SK-N-SH (cell line): ENCODE data around the gene MMP19. TPM values are rescaled to one million over a fixed set of nuclear protein-coding genes. Genes with fewer than 3 reads are reported as not detected.

Experiments used
- CTCF ChIA-PET: fragments of 300-600, 350-600 bp; formaldehyde crosslinking; extraction: SDS; loops from one replicate; lab custom pipeline; 2021; lab: Yijun Ruan, JAX
- POLR2A ChIA-PET: fragments of 350-600 bp; sonication (Branson Sonifier 250); formaldehyde crosslinking; extraction: SDS; loops from one replicate; lab custom pipeline; 2020; ENCODE audit warnings: antibody characterized with exemption, inconsistent platforms; lab: Yijun Ruan, JAX
- DNase-seq: peaks from one replicate; pipeline ENCODE4 v3.0.0; 2012
- H2AFZ ChIP-seq: fragments of 200-600 bp; sonication (generic); 2 replicates; pipeline ENCODE4 v1.8.1; 2016; ENCODE audit warnings: antibody characterized with exemption, mild to moderate bottlenecking, low read depth
- H3F3A ChIP-seq: fragments of 200-600 bp; sonication (generic); replicated peaks from 2 replicates; pipeline ENCODE3; 2016; ENCODE audit warnings: antibody characterized with exemption, mild to moderate bottlenecking; ENCODE audit not compliant: insufficient read depth
- H3K27ac ChIP-seq, 2 experiments: fragments of 200-500 bp in 1 of 2; fragments of 200-600 bp in 1 of 2; sonication (Bioruptor generic) in 1 of 2; sonication (generic), shearing (Covaris generic) in 1 of 2; 2 replicates each; pipeline versions ENCODE4 v1.5.1 to v1.6.1; 2014 to 2016; ENCODE audit warnings: low read depth in 2 of 2, inconsistent platforms in 1 of 2, low read length in 1 of 2, mild to moderate bottlenecking in 1 of 2, mixed read lengths in 1 of 2
- H3K27me3 ChIP-seq: fragments of 200-600 bp; sonication (generic), shearing (Covaris generic); 2 replicates; pipeline ENCODE4 v1.6.1; 2016; ENCODE audit warnings: mixed run types; ENCODE audit not compliant: insufficient read depth
- H3K36me3 ChIP-seq, 2 experiments: fragments of 200-500 bp in 1 of 2; fragments of 200-600 bp in 1 of 2; sonication (Bioruptor generic) in 1 of 2; sonication (generic) in 1 of 2; replicated peaks in 1 of 2; 2 replicates each; pipeline versions ENCODE3 to v1.5.1; 2014 to 2016; ENCODE audit warnings: low read length in 1 of 2, mild to moderate bottlenecking in 1 of 2; ENCODE audit not compliant: insufficient read depth in 2 of 2, control insufficient read depth in 1 of 2
- H3K4me1 ChIP-seq, 2 experiments: fragments of 200-500 bp in 1 of 2; fragments of 200-600 bp in 1 of 2; sonication (Bioruptor generic) in 1 of 2; sonication (generic), shearing (Covaris generic) in 1 of 2; 2 replicates each; pipeline versions ENCODE4 v1.5.1 to v1.6.1; 2014 to 2016; ENCODE audit warnings: low read depth in 1 of 2, low read length in 1 of 2, mixed run types in 1 of 2; ENCODE audit not compliant: insufficient read depth in 2 of 2, control insufficient read depth in 1 of 2
- H3K4me2 ChIP-seq: fragments of 200-600 bp; sonication (generic), shearing (Covaris generic); 2 replicates; pipeline ENCODE4 v1.6.1; 2017; ENCODE audit warnings: mixed run types
- H3K4me3 ChIP-seq, 2 experiments: fragments of 200-500 bp in 1 of 2; fragments of 200-600 bp in 1 of 2; sonication (Bioruptor generic) in 1 of 2; sonication (generic), shearing (Covaris generic) in 1 of 2; 2 replicates each; pipeline versions ENCODE4 v1.5.1 to v1.8.1; 2014 to 2016; ENCODE audit warnings: low read depth in 2 of 2, inconsistent platforms in 1 of 2, low read length in 1 of 2, mild to moderate bottlenecking in 1 of 2, mixed read lengths in 1 of 2, moderate library complexity in 1 of 2
- H3K79me2 ChIP-seq: fragments of 200-600 bp; sonication (generic); 2 replicates; pipeline ENCODE4 v1.8.1; 2017; ENCODE audit warnings: mild to moderate bottlenecking; ENCODE audit not compliant: insufficient read depth
- H3K9ac ChIP-seq: fragments of 200-600 bp; sonication (generic); 2 replicates; pipeline ENCODE4 v1.6.1; 2017; ENCODE audit warnings: mixed run types
- H3K9me2 ChIP-seq: fragments of 200-600 bp; sonication (generic); 2 replicates; pipeline ENCODE4 v1.6.1; 2017; ENCODE audit warnings: mixed run types
- H3K9me3 ChIP-seq: fragments of 200-600 bp; sonication (generic); 2 replicates; pipeline ENCODE4 v1.6.1; 2017; ENCODE audit warnings: mixed run types, mild to moderate bottlenecking, moderate library complexity
- H4K20me1 ChIP-seq: fragments of 200-600 bp; sonication (generic); 2 replicates; pipeline ENCODE4 v1.6.1; 2017; ENCODE audit warnings: mild to moderate bottlenecking, mixed run types; ENCODE audit not compliant: insufficient read depth
- ELF1 ChIP-seq: IDR thresholded peaks from 2 replicates; pipeline ENCODE4 v1.4.0; 2012
- EP300 ChIP-seq, 2 experiments: IDR thresholded peaks; 2 replicates each; pipeline versions ENCODE4 v1.4.0 to v1.6.1; 2012; ENCODE audit warnings: borderline replicate concordance in 1 of 2, low read depth in 1 of 2, low read length in 1 of 2
- EZH2phosphoT487 ChIP-seq: fragments of 200-600 bp; sonication (generic); IDR thresholded peaks from 2 replicates; pipeline ENCODE4 v1.6.1; 2017; ENCODE audit warnings: low read depth, mixed run types, mild to moderate bottlenecking, antibody characterized with exemption, moderate library complexity, borderline replicate concordance
- FOXM1 ChIP-seq: IDR thresholded peaks from 2 replicates; pipeline ENCODE4 v1.4.0; 2012; ENCODE audit warnings: low read depth, mild to moderate bottlenecking
- GABPA ChIP-seq: IDR thresholded peaks from 2 replicates; pipeline ENCODE4 v1.4.0; 2012; ENCODE audit warnings: low read depth, mild to moderate bottlenecking
- GATA2 ChIP-seq: sonication (generic); formaldehyde crosslinking; IDR thresholded peaks from 2 replicates; pipeline ENCODE4 v1.5.0; 2020; ENCODE audit warnings: mild to moderate bottlenecking, missing genetic modification reagents
- NRF1 ChIP-seq: IDR thresholded peaks from 2 replicates; pipeline ENCODE4 v1.6.1; 2012; ENCODE audit warnings: low read depth, mild to moderate bottlenecking, low read length
- POLR2AphosphoS5 ChIP-seq: IDR thresholded peaks from 2 replicates; pipeline ENCODE4 v1.6.1; 2012; ENCODE audit warnings: low read depth, low read length
- RFX5 ChIP-seq: IDR thresholded peaks from 2 replicates; pipeline ENCODE4 v1.6.1; 2012; ENCODE audit warnings: mild to moderate bottlenecking, improper control_type of control experiment, low read length
- SMC3 ChIP-seq: IDR thresholded peaks from 2 replicates; pipeline ENCODE4 v1.6.1; 2012; ENCODE audit warnings: low read depth, low read length, improper control_type of control experiment
- TAF1 ChIP-seq: IDR thresholded peaks from 2 replicates; pipeline ENCODE4 v1.6.1; 2012; ENCODE audit warnings: low read depth, mild to moderate bottlenecking, low read length, moderate library complexity, borderline replicate concordance
- TEAD4 ChIP-seq: IDR thresholded peaks from 2 replicates; pipeline ENCODE4 v1.4.0; 2012; ENCODE audit warnings: mild to moderate bottlenecking, borderline replicate concordance; ENCODE audit not compliant: insufficient read depth
- WGBS: methylation state at CpG from one replicate; pipeline ENCODE4 v1.1.6; 2017; ENCODE audit warnings: low lambda C conversion rate; 5-methylcytosine and 5-hydroxymethylcytosine counted together
- polyA plus RNA-seq, 3 experiments: library from polyadenylated mRNA; depleted of rRNA; stranded (reverse); fragments of >200 nt; gene quantifications; 2 replicates each; pipeline ENCODE4 v1.2.3, GENCODE V29; 2012
- TF ChIP-seq, protein P1 (sequence below): IDR thresholded peaks from 2 replicates; pipeline ENCODE4; 2012
- TF ChIP-seq, protein P2 (sequence below): IDR thresholded peaks from 2 replicates; pipeline ENCODE4 v1.4.0; 2012; ENCODE audit warnings: low read depth
- TF ChIP-seq, protein P3 (sequence below): fragments of 200-600 bp; sonication (generic); IDR thresholded peaks from 2 replicates; pipeline ENCODE4 v1.6.1; 2017; ENCODE audit warnings: antibody characterized with exemption, mild to moderate bottlenecking, moderate library complexity
- TF ChIP-seq, protein P4 (sequence below): IDR thresholded peaks from 2 replicates; pipeline ENCODE4 v1.6.1; 2012; ENCODE audit warnings: mild to moderate bottlenecking, low read depth, low read length, moderate library complexity
- TF ChIP-seq, protein P5 (sequence below): fragments of 150-350 bp; IDR thresholded peaks from 2 replicates; pipeline ENCODE4 v1.6.1; 2017; ENCODE audit warnings: antibody characterized with exemption, low read length, low read depth, borderline replicate concordance
- TF ChIP-seq, protein P6 (sequence below): IDR thresholded peaks from 2 replicates; pipeline ENCODE4 v1.4.0; 2012; ENCODE audit warnings: low read depth, borderline replicate concordance
- TF ChIP-seq, protein P7 (sequence below): IDR thresholded peaks from 2 replicates; pipeline ENCODE4 v1.4.0; 2012; ENCODE audit warnings: low read depth, borderline replicate concordance

Gene MMP19
- polyA plus RNA-seq, 1 of the 3 experiments (the other 2 are of a cell fraction), result 5.7 TPM

DNA sequence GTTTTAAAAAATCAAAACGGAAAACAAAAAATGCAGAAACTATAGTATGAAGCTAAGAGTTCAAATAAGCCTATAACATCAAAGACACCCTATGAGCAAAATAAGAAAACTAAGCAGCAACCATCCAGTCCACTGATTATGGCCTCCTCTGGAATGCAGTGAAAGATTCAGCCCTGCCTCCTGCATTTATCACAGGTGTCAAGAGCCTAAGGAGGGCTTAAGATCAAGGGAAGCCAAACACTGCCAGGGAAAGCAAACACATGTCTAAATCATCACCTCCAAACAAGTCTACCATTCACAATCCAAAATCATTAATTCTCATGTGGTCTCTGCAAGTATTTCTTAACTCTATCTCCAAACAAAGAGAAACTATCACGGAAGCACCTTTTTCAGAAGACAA lies 53.6 kb downstream of the MMP19 start:
- Histone ChIP-seq H3K36me3 (peaks cover 55 to 92% of the 10 kb centered on the region in 2 experiments), H3K4me1 (no peaks in the 10 kb centered on the region), H2AFZ (no peak overlapping the region)
- TF ChIP-seq EZH2phosphoT487 (no peak), FOXM1 (no peak), POLR2AphosphoS5 (no peak), GABPA (no peak), TEAD4 (no peak), RFX5 (no peak), GATA2 (CRISPR knock-in tag) (no peak), EP300 (IDR thresholded peaks at IDR 0.05; ENCODE audit: borderline replicate concordance in 1 of 2, low read depth in 1 of 2, low read length in 1 of 2) (no peak), ELF1 (no peak), SMC3 (no peak), NRF1 (no peak), TAF1 (no peak)
- TF ChIP-seq, protein P1, sequence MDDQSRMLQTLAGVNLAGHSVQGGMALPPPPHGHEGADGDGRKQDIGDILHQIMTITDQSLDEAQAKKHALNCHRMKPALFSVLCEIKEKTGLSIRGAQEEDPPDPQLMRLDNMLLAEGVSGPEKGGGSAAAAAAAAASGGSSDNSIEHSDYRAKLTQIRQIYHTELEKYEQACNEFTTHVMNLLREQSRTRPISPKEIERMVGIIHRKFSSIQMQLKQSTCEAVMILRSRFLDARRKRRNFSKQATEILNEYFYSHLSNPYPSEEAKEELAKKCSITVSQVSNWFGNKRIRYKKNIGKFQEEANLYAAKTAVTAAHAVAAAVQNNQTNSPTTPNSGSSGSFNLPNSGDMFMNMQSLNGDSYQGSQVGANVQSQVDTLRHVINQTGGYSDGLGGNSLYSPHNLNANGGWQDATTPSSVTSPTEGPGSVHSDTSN, result no peak
- TF ChIP-seq, protein P2, sequence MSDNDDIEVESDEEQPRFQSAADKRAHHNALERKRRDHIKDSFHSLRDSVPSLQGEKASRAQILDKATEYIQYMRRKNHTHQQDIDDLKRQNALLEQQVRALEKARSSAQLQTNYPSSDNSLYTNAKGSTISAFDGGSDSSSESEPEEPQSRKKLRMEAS, result no peak
- TF ChIP-seq, protein P3, sequence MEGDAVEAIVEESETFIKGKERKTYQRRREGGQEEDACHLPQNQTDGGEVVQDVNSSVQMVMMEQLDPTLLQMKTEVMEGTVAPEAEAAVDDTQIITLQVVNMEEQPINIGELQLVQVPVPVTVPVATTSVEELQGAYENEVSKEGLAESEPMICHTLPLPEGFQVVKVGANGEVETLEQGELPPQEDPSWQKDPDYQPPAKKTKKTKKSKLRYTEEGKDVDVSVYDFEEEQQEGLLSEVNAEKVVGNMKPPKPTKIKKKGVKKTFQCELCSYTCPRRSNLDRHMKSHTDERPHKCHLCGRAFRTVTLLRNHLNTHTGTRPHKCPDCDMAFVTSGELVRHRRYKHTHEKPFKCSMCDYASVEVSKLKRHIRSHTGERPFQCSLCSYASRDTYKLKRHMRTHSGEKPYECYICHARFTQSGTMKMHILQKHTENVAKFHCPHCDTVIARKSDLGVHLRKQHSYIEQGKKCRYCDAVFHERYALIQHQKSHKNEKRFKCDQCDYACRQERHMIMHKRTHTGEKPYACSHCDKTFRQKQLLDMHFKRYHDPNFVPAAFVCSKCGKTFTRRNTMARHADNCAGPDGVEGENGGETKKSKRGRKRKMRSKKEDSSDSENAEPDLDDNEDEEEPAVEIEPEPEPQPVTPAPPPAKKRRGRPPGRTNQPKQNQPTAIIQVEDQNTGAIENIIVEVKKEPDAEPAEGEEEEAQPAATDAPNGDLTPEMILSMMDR, result no peak
- TF ChIP-seq, protein P4, sequence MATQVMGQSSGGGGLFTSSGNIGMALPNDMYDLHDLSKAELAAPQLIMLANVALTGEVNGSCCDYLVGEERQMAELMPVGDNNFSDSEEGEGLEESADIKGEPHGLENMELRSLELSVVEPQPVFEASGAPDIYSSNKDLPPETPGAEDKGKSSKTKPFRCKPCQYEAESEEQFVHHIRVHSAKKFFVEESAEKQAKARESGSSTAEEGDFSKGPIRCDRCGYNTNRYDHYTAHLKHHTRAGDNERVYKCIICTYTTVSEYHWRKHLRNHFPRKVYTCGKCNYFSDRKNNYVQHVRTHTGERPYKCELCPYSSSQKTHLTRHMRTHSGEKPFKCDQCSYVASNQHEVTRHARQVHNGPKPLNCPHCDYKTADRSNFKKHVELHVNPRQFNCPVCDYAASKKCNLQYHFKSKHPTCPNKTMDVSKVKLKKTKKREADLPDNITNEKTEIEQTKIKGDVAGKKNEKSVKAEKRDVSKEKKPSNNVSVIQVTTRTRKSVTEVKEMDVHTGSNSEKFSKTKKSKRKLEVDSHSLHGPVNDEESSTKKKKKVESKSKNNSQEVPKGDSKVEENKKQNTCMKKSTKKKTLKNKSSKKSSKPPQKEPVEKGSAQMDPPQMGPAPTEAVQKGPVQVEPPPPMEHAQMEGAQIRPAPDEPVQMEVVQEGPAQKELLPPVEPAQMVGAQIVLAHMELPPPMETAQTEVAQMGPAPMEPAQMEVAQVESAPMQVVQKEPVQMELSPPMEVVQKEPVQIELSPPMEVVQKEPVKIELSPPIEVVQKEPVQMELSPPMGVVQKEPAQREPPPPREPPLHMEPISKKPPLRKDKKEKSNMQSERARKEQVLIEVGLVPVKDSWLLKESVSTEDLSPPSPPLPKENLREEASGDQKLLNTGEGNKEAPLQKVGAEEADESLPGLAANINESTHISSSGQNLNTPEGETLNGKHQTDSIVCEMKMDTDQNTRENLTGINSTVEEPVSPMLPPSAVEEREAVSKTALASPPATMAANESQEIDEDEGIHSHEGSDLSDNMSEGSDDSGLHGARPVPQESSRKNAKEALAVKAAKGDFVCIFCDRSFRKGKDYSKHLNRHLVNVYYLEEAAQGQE, result no peak
- TF ChIP-seq, protein P5, sequence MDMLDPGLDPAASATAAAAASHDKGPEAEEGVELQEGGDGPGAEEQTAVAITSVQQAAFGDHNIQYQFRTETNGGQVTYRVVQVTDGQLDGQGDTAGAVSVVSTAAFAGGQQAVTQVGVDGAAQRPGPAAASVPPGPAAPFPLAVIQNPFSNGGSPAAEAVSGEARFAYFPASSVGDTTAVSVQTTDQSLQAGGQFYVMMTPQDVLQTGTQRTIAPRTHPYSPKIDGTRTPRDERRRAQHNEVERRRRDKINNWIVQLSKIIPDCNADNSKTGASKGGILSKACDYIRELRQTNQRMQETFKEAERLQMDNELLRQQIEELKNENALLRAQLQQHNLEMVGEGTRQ, result no peak
- TF ChIP-seq, protein P6, sequence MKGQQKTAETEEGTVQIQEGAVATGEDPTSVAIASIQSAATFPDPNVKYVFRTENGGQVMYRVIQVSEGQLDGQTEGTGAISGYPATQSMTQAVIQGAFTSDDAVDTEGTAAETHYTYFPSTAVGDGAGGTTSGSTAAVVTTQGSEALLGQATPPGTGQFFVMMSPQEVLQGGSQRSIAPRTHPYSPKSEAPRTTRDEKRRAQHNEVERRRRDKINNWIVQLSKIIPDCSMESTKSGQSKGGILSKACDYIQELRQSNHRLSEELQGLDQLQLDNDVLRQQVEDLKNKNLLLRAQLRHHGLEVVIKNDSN, result no peak
- TF ChIP-seq, protein P7, sequence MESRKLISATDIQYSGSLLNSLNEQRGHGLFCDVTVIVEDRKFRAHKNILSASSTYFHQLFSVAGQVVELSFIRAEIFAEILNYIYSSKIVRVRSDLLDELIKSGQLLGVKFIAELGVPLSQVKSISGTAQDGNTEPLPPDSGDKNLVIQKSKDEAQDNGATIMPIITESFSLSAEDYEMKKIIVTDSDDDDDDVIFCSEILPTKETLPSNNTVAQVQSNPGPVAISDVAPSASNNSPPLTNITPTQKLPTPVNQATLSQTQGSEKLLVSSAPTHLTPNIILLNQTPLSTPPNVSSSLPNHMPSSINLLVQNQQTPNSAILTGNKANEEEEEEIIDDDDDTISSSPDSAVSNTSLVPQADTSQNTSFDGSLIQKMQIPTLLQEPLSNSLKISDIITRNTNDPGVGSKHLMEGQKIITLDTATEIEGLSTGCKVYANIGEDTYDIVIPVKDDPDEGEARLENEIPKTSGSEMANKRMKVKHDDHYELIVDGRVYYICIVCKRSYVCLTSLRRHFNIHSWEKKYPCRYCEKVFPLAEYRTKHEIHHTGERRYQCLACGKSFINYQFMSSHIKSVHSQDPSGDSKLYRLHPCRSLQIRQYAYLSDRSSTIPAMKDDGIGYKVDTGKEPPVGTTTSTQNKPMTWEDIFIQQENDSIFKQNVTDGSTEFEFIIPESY, result no peak
- TF ChIP-seq, all 33 proteins: peak for 0
- DNase-seq, result no peak
- no peaks in the 10 kb centered on the region for H3K9me3 ChIP-seq
- no peak overlapping the region for H3K27ac ChIP-seq
- H3F3A ChIP-seq, result peaks cover 10% of the 10 kb centered on the region
- H3K4me2 ChIP-seq, result no peak overlapping the region
- H3K9ac ChIP-seq, result no peak overlapping the region
- ChIA-PET POLR2A (no interaction called here), CTCF (interaction anchor here (0.8 to 19.8 kb wide), 3 partner anchors 8 to 141 kb away, joined by 3 to 358 read pairs (median 7); partner anchors contain the start of gene GDF11)
- no peaks in the 10 kb centered on the region for H3K9me2 ChIP-seq
- peaks cover 26% of the 10 kb centered on the region; the same call in 1 of the 2 replicates for H3K79me2 ChIP-seq
- WGBS, result 92% methylated on average over 2 of the region's 2 CpGs
- H3K27me3 ChIP-seq, result no peaks in the 10 kb centered on the region
- no peaks in the 10 kb centered on the region for H4K20me1 ChIP-seq
- H3K4me3 ChIP-seq, result no peak overlapping the region
